Measurements from ENCODE around the gene UGT1A5.

The UGT1A5 gene

DNA sequence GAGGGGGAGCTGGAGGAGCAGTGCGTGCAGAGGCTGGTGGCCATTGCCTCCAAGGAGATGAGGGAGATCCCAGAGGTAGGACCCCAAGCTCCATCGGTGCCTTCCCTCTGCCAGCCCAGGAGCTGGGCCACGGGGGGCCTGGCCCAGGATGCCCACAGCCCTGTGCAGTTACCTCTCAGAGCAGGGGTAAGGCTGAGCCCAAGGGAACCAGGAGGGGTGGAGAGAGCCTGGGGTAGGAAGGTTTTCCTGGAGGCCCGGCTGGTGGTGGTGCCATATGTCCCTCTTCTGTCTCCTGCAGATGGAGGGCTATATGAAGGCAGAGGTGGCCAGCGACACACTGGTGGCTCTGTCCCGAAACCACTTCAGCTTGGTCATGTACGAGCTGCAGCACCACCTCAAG is 76.8 kb downstream of the UGT1A5 start:
- H3K9me3 ChIP-seq (ENCODE audit: insufficient read depth, low read depth, low read length): no peaks in the 10 kb centered on the region
- no peaks in the 10 kb centered on the region for H3F3A ChIP-seq (ENCODE audit: low read depth)
- H2AFZ ChIP-seq (ENCODE audit: low read length): no peak overlapping the region
- TF ChIP-seq EZH2phosphoT487 (IDR thresholded peaks at IDR 0.05; ENCODE audit: borderline replicate concordance): no peak
- no peaks in the 10 kb centered on the region for H3K9me2 ChIP-seq (replicated peaks; ENCODE audit: low read depth, low read length)
- no peaks in the 10 kb centered on the region for H3K4me1 ChIP-seq (ENCODE audit: insufficient read depth, low read length, poor library complexity, severe bottlenecking)
- no peak overlapping the region for H3K4me2 ChIP-seq (ENCODE audit: low read depth, low read length, poor library complexity, severe bottlenecking)
- H3K36me3 ChIP-seq (ENCODE audit: insufficient read depth, low read length): no peaks in the 10 kb centered on the region
- no peak overlapping the region for H3K4me3 ChIP-seq (ENCODE audit: low read length, poor library complexity, severe bottlenecking)
- H3K79me2 ChIP-seq (ENCODE audit: insufficient read depth, low read length): no peaks in the 10 kb centered on the region
- H4K20me1 ChIP-seq (ENCODE audit: insufficient read depth, low read length, poor library complexity, severe bottlenecking): no peaks in the 10 kb centered on the region
- no peaks in the 10 kb centered on the region for H3K27me3 ChIP-seq (ENCODE audit: insufficient read depth, low read length, poor library complexity, severe bottlenecking)
- H3K9ac ChIP-seq (ENCODE audit: low read depth, low read length, poor library complexity, severe bottlenecking): no peak overlapping the region

DNA sequence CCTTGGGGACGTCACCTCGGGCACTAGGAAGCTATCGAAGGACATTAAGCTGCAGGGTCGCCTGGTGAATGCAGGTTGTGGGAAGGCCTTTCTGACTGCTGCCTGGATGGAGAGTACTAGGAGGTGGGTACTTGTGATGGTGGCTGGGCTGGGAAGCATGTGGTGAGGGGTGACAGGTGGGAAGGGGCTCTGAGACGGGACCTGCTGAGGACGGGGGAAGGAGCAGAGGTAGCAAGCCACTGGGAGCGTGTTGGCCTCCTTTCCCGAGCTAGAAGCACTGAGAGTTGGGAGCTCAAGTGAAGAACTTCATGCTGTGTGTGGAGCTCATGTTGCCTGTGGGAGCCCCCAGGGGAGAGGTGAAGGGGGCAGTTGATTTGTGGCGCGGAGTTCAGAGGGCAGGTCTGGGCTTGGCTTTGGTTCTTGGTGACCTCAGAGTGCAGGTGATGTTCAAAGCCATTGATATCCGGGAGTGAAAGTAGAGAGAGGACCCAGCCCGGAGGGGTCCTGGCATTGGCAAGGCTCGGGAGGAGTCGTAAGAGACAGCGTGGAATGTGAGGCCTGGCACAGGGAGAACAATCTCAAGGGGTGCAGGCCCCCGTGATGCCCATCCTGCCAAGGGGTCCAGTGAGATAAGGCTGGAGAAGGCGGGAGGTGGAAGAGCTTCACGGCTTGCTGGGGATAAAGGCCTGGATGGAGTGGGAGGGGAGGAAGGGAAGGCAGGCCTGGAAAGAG is 78.6 kb downstream of the UGT1A5 start:
- Histone ChIP-seq H4K20me1 (ENCODE audit: insufficient read depth, low read length, poor library complexity, severe bottlenecking) (no peaks in the 10 kb centered on the region), H3K4me2 (ENCODE audit: low read depth, low read length, poor library complexity, severe bottlenecking) (no peak overlapping the region), H3F3A (ENCODE audit: low read depth) (no peaks in the 10 kb centered on the region), H3K9me3 (ENCODE audit: insufficient read depth, low read depth, low read length) (no peaks in the 10 kb centered on the region), H3K36me3 (ENCODE audit: insufficient read depth, low read length) (no peaks in the 10 kb centered on the region), H3K9me2 (replicated peaks; ENCODE audit: low read depth, low read length) (no peaks in the 10 kb centered on the region), H2AFZ (ENCODE audit: low read length) (no peak overlapping the region), H3K79me2 (ENCODE audit: insufficient read depth, low read length) (no peaks in the 10 kb centered on the region), H3K4me1 (ENCODE audit: insufficient read depth, low read length, poor library complexity, severe bottlenecking) (no peaks in the 10 kb centered on the region), H3K9ac (ENCODE audit: low read depth, low read length, poor library complexity, severe bottlenecking) (no peak overlapping the region), H3K27me3 (ENCODE audit: insufficient read depth, low read length, poor library complexity, severe bottlenecking) (no peaks in the 10 kb centered on the region), H3K4me3 (ENCODE audit: low read length, poor library complexity, severe bottlenecking) (no peak overlapping the region)
- TF ChIP-seq EZH2phosphoT487 (IDR thresholded peaks at IDR 0.05; ENCODE audit: borderline replicate concordance): no peak
- TF ChIP-seq CTCF (conservative IDR thresholded peaks at IDR 0.05; ENCODE audit: low read length): no peak

GRCh38 chr2:233791883-233792329 is 79.2 kb downstream of the UGT1A5 start:
- Histone ChIP-seq H3K4me2 (ENCODE audit: low read depth, low read length, poor library complexity, severe bottlenecking) (no peak overlapping the region), H3K4me3 (ENCODE audit: low read length, poor library complexity, severe bottlenecking) (no peak overlapping the region), H2AFZ (ENCODE audit: low read length) (no peak overlapping the region), H3K27me3 (ENCODE audit: insufficient read depth, low read length, poor library complexity, severe bottlenecking) (no peaks in the 10 kb centered on the region), H3K36me3 (ENCODE audit: insufficient read depth, low read length) (no peaks in the 10 kb centered on the region), H4K20me1 (ENCODE audit: insufficient read depth, low read length, poor library complexity, severe bottlenecking) (no peaks in the 10 kb centered on the region), H3K9me2 (replicated peaks; ENCODE audit: low read depth, low read length) (no peaks in the 10 kb centered on the region), H3K79me2 (ENCODE audit: insufficient read depth, low read length) (no peaks in the 10 kb centered on the region), H3K4me1 (ENCODE audit: insufficient read depth, low read length, poor library complexity, severe bottlenecking) (no peaks in the 10 kb centered on the region), H3K9me3 (ENCODE audit: insufficient read depth, low read depth, low read length) (no peaks in the 10 kb centered on the region), H3K9ac (ENCODE audit: low read depth, low read length, poor library complexity, severe bottlenecking) (no peak overlapping the region), H3F3A (ENCODE audit: low read depth) (no peaks in the 10 kb centered on the region)
- TF ChIP-seq CTCF (conservative IDR thresholded peaks at IDR 0.05; ENCODE audit: low read length) (no peak), EZH2phosphoT487 (IDR thresholded peaks at IDR 0.05; ENCODE audit: borderline replicate concordance) (no peak)

- Histone ChIP-seq H3K36me3 (ENCODE audit: insufficient read depth, low read length) (no peaks in the 10 kb centered on the region), H3F3A (ENCODE audit: low read depth) (no peaks in the 10 kb centered on the region), H3K9me2 (replicated peaks; ENCODE audit: low read depth, low read length) (no peaks in the 10 kb centered on the region), H3K4me1 (ENCODE audit: insufficient read depth, low read length, poor library complexity, severe bottlenecking) (no peaks in the 10 kb centered on the region), H3K9me3 (ENCODE audit: insufficient read depth, low read depth, low read length) (no peaks in the 10 kb centered on the region), H3K79me2 (ENCODE audit: insufficient read depth, low read length) (no peaks in the 10 kb centered on the region), H3K4me3 (ENCODE audit: low read length, poor library complexity, severe bottlenecking) (no peak overlapping the region), H3K4me2 (ENCODE audit: low read depth, low read length, poor library complexity, severe bottlenecking) (no peak overlapping the region), H3K9ac (ENCODE audit: low read depth, low read length, poor library complexity, severe bottlenecking) (no peak overlapping the region), H3K27me3 (ENCODE audit: insufficient read depth, low read length, poor library complexity, severe bottlenecking) (no peaks in the 10 kb centered on the region), H4K20me1 (ENCODE audit: insufficient read depth, low read length, poor library complexity, severe bottlenecking) (no peaks in the 10 kb centered on the region), H2AFZ (ENCODE audit: low read length) (no peak overlapping the region)
- TF ChIP-seq EZH2phosphoT487 (IDR thresholded peaks at IDR 0.05; ENCODE audit: borderline replicate concordance) (no peak), CTCF (conservative IDR thresholded peaks at IDR 0.05; ENCODE audit: low read length) (no peak)
Observed at GRCh38 chr2:233792720-233793119, 80.0 kb downstream of the UGT1A5 start.
